Jurkat, Clone E6-1 (cell line): ENCODE results near the gene OVOL3.
"Not testable (repeated sequence)": the region's sequence is repeated elsewhere in the genome, so short reads cannot be mapped to it uniquely, and the experiment has no call there.

ENCODE experiments used
- DNase-seq: peaks from one replicate; pipeline ENCODE4 v3.0.0-alpha.2; 2011; ENCODE audit warnings: low read depth, low spot score
- H3K4me3 ChIP-seq: 2 replicates; pipeline ENCODE4 v1.5.1; 2011; ENCODE audit warnings: mild to moderate bottlenecking, low read length, control low read depth, moderate library complexity

The OVOL3 gene

DNA sequence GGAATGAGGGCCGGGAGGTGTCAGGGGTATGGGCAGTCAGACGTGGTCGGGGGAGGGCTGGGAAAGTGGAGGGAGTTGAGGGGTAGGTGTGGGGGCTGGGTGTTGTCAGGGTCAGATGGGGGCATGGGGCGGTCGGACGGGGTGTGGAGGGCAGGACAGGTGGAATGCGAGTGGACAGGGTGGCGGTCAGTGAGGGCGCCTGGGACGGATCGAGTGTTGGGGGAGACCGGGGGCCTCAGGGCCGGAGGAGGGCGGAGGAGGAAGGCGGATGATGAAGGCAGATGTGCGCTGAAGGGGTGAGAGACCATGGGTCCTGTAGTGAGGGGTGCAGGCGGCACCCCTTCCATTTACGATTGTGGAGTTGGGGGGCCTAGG lies 10.0 kb downstream of the OVOL3 start:
- no peak for DNase-seq
- H3K4me3 ChIP-seq: no peak overlapping the region

DNA sequence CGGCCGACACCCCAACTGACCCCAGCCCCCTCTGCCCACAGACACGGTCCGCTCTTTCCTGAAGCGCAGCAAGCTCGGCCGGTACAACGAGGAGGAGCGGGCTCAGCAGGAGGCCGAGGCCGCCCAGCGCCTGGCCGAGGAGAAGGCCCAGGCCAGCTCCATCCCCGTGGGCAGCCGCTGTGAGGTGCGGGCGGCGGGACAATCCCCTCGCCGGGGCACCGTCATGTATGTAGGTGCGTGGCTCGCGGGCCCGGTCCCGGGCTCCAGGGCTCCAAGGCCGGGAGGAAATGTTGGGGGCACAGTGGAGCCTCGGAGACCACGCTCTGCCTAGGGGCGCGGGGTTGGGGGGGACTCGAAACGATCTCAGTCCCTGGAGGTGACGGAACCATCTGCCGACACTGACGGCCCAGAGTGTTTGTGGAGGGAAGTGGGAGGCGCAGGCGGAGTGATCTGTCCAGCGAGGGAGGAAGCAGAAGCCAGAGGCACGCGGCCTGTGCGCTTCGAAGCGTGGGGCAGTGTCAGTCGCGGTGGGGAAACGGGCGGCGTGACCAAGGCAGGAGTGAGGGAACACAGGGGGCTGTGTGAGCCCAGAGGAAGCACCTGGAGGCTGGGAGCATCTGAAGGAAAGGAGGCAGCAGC lies 10.7 kb downstream of the OVOL3 start:
- no peak overlapping the region for H3K4me3 ChIP-seq
- DNase-seq: no peak

DNA sequence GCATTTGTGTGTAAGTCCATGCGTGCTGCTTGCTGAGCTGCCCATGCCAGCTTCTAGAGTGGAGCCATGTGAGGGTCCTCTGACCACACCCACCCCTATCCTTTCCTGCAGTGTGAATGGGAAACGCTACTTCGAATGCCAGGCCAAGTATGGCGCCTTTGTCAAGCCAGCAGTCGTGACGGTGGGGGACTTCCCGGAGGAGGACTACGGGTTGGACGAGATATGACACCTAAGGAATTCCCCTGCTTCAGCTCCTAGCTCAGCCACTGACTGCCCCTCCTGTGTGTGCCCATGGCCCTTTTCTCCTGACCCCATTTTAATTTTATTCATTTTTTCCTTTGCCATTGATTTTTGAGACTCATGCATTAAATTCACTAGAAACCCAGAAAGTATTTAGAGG lies 14.6 kb downstream of the OVOL3 start:
- no peak overlapping the region for H3K4me3 ChIP-seq
- DNase-seq: no peak

DNA sequence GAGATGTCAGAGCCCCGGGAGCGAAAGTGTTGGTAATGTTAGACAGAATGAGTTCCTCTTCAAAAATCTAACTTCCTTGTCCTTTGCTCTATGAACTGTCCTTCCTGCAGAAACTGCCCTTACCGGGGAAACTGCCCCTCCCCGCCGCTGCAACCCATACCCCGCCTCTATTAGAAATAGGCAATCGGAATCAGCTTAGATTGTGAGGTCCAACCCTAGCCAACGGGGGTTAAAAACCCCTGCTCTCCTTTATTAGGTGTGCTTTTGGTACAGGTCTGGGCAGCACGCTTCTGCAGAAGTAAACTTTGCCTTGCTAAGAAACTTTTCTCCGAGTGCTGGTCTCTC lies 17.4 kb downstream of the OVOL3 start:
- H3K4me3 ChIP-seq: peak overlapping the region; percentile 73
- DNase-seq: no peak

DNA sequence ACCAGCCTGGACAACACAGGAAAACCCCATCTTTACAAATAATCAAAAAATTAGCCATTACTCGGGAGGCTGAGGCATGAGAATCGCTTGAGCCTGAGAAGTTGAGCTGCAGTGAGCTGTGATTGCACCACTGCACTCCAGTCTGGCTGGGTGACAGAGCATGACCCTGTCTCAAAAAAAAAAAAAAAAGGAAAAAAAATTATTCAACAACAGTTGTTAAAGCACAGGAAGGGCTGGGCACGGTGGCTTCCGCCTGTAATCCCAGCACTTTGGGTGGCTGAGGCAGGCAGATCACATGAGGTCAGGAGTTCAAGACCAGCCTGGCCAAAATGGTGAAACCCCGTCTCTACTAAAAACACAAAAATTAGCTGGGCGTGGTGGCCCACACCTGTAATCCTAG lies 20.3 kb downstream of the OVOL3 start:
- not testable (repeated sequence) for H3K4me3 ChIP-seq, DNase-seq

DNA sequence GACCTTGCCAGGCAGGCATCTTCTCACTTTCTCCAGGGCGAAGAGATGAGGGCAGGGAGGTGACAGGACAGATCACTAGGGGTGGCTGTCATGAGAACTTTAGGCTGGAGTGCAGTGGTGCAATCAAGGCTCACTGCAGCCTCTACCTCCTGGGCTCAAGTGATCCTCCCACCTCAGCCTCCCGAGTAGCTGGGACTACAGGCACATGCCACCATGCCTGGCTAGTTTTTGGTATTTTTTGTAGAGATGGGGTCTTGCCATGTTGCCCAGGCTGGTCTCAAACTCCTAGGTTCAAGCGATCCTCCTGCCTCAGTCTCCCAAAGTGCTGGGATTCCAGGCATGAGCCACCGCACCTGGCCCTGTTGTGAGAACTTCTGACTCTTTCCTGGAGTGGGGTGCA lies 23.9 kb downstream of the OVOL3 start:
- not testable (repeated sequence) for H3K4me3 ChIP-seq, DNase-seq

DNA sequence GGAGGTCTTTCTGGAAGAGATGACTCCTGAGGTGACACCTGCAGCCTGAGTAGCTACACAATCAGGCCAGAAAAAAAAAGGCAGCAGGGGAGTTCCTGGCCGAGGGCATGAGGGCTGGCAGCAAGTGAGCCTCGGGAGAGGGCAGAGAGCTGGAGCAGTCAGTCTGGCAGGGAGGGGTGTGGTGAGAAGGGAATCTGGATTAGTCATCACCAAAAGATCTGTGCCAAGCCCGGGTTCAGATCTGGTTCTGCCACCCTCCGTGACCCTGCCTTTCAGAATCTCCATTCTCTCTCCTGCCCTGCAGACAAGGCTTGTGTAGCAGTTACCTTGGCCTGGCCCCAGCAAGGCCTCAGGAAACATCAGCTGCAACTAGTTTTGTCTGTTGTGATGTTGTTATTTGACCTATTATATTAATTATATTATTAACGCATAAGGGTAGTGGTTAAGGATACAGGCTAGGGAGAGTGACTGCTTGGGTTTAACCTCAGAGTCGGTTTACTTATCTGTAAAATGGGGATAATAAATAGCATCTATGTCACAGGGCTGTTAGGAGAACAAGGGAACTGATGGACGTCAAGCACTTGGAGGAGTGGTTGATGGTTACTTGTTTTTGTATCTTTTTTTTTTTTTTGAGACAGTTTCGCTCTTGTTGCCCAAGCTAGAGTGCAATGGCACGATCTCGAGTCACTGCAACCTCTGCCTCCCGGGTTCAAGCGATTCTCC lies 26.2 kb downstream of the OVOL3 start:
- no peak for DNase-seq
- no peak overlapping the region for H3K4me3 ChIP-seq

DNA sequence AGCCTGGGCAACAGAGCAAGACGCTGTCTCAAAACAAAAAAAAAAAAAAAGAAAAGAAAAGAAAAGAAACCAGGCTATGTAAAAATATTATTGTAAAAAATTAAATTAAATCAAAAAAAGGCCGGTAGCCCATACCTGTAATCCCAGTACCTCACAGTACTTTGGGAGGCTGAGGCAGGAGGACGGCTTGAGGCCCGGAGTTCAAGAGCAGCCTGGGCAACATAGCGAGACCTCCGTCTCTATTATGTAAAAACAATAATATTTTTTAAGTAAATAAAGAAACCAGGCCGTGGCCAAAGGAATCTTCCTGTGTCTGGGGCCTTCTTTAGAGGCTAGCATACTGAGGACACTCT lies 28.2 kb downstream of the OVOL3 start:
- peak overlapping the region; percentile 97 for H3K4me3 ChIP-seq
- DNase-seq: no peak

DNA sequence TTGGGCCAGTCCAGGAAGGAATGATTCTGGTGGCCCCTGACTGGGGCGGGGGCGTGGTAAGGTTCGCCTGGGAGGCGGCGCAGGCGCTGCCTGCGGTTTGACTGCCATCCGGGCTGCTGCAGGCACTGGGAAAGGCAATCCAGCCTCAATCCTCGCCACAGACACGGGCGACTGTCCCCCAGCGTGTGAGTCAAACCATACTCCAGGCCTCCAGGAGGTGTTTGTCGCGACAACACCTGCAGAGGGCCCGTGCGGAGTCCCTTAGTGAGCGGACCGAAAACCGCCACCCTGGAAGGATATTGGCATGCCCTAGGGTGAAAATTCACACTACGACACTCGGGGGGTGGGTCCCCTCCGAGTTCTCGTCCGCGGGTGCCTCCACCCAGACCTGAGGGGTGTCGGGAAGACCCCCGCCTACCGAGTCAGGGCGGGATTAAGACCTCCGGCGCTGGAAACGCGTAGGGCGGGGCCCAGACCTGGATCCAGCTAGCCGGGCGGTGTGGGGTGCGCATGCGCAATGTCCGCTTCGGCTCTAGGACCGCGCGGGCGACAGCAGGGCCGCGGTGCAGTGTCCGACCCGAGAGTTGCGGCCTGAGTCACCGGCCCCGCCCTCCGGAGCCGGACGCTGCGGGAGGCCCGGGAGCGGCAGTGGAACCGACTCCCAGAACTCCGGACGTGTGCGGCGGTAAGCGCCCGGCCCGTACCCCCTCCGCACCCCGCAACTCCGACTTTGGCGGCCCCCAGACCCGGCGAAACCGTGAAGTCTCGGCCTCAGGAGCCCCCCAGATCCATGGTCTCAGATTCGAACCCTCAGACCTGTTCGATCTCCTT lies 28.7 kb downstream of the OVOL3 start, which contains the start of gene CAPNS1:
Gene CAPNS1, plus strand, starts transcription at position 594 of the 831 bp plus-strand sequence. CDS start 946 bp downstream, outside the sequence.
- peak within 1 kb of the TSS; percentile 97 for H3K4me3 ChIP-seq
- peak; percentile 89 for DNase-seq

DNA sequence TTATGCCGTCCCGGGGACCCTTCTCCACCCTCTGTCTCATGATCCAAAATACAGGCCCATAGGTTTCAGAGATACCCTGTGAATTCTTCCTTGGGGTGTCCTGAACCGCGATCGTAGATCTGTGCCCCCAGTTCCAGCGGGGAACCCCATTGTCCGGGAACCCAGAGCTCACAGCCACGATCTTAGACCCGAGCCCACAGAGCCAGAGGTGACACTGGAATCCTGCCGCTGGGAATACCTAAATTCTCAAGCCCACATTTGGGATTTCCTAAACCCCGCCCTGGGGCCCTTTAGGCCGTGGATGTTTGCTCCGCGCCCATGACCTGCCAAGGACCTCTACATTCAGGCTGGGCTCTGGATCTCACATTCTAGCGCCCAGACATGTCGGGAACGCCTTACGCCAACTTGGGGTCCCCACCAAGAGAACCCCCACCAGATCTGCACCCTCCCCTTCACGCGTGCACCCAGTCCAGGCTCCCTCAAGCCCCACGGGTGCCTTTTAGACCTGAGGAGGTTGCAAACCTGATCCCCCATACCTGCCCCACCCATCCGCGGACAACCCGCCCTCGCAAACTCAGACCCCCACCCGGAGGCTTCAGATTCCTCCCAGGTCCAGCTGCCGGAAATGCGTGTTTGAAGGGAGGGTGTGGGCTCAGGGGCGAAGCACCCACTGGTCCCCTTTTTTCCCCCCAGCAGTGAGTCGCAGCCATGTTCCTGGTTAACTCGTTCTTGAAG lies 29.5 kb downstream of the OVOL3 start:
- H3K4me3 ChIP-seq: peak overlapping the region; percentile 97
- peak; percentile 57 for DNase-seq

DNA sequence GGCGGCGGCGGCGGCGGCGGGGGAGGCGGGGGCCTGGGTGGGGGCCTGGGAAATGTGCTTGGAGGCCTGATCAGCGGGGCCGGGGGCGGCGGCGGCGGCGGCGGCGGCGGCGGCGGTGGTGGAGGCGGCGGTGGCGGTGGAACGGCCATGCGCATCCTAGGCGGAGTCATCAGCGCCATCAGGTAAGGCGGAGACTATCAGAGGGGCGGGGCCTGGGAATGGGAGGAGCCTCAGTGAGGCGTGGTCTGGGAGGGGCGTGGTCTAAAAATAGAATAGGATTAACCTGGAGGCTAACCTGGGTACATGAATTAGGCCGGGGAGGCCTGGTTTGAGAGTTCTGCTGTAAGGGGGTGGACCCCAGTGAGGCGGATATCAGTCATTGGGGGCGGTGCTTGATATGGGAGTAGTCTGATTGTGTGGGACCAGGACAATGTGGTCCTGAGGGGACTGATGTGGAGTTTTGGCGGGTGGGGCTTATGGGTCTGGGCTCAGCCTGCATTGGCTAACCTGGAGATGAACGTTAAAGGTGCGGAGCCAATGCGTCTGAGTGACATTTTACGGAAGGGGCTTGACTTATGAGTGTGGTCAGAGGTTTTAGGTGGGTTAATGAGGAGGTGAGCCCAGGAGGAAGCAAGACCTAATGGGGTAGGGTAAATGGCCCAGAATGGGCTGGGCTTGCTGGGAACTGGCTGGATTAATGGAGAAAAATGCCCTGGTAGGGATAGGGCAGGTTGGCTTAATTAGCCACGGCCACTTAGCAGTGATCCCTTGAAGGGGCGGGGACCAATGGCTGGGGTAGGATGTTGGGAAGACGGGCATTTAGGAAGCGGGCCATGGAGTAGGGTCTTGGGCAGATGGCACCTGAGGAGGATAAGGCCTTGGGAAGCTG lies 30.3 kb downstream of the OVOL3 start:
- DNase-seq: peak; percentile 84
- H3K4me3 ChIP-seq: peak overlapping the region; percentile 97

DNA sequence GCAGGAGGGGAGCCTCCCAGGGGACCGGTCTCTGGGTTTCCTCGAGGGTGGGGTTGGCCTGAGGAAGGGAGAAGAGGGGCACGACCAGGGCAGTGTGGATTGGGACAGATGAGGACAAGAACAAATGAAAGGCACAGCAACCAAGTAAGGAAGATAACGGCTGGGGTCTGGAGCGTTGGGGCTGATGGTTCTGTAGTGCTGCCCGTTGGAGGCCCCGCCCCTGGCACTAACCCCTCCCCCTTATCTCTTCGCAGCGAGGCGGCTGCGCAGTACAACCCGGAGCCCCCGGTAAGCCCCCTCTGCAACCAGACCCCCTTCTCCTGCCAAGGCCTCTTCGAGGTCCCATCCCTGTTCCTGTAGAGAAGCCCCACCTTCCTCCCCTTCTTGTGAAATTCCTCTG lies 31.1 kb downstream of the OVOL3 start:
- H3K4me3 ChIP-seq: no peak overlapping the region
- DNase-seq: no peak

DNA sequence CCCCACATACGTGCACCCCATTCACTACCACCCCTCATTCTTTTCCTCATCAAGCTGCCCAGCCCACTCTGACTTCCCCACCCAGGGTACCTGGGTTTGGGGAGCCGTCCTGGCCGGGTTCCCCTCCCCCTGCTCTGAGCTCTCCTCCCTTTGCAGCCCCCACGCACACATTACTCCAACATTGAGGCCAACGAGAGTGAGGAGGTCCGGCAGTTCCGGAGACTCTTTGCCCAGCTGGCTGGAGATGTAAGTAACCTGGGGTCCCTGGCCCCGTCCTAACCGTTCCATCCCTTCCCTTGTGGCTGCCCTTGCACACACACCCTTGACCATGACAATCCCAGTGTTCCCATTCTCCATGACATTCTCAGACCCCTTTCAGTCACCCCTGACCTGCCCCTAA lies 31.6 kb downstream of the OVOL3 start:
- DNase-seq: no peak
- H3K4me3 ChIP-seq: no peak overlapping the region

DNA sequence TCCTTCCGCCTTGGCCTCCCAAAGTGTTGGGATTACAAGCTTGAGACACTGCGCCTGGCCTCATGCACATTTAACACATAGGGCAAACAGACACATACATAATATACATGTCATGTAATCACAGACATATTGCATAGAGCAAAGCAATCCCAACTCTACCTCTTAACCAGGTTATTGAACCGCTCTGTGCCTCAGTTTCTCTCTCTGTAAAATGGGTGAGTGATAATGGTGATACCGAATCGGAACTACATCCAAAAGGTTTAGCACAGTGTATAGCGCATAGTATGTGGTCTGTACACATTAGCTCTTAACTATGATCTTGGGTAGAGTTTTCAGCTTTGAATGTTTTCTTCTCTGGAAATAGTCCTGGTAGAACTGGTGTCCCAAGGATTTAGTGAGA lies 33.7 kb downstream of the OVOL3 start:
- no peak for DNase-seq
- no peak overlapping the region for H3K4me3 ChIP-seq

DNA sequence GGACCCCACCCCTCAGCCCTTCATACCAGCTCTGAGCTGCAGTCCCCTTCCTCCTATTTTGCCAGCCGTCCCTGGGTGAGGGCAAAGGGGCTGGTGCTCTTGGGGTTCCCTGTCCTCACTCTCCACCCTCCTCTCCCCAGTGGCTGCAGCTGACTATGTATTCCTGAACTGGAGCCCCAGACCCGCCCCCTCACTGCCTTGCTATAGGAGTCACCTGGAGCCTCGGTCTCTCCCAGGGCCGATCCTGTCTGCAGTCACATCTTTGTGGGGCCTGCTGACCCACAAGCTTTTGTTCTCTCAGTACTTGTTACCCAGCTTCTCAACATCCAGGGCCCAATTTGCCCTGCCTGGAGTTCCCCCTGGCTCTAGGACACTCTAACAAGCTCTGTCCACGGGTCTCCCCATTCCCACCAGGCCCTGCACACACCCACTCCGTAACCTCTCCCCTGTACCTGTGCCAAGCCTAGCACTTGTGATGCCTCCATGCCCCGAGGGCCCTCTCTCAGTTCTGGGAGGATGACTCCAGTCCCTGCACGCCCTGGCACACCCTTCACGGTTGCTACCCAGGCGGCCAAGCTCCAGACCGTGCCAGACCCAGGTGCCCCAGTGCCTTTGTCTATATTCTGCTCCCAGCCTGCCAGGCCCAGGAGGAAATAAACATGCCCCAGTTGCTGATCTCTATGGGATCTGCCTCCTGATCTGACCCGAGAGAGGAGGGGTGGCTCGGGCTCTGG lies 38.9 kb downstream of the OVOL3 start:
- DNase-seq: no peak
- no peak overlapping the region for H3K4me3 ChIP-seq

DNA sequence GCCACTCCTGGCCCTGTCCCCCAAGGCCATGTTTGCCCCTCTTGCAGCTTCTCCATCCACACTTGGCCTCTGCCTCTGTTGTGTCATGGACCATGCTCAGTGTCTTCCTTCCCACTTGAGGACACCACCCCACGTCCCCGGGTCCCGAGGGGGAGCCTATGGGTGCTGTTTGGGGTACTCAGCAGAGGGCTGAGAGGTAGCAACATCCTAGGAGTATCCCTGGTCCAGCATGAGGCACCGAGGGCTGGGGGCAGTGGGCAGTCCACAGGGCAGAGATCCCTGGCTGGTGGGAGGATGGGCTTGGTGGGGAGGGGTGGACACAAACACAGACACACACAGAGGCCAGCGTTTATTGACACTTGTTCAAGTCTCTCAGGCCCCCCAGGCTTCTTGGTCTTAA lies 39.6 kb downstream of the OVOL3 start:
- no peak overlapping the region for H3K4me3 ChIP-seq
- no peak for DNase-seq

DNA sequence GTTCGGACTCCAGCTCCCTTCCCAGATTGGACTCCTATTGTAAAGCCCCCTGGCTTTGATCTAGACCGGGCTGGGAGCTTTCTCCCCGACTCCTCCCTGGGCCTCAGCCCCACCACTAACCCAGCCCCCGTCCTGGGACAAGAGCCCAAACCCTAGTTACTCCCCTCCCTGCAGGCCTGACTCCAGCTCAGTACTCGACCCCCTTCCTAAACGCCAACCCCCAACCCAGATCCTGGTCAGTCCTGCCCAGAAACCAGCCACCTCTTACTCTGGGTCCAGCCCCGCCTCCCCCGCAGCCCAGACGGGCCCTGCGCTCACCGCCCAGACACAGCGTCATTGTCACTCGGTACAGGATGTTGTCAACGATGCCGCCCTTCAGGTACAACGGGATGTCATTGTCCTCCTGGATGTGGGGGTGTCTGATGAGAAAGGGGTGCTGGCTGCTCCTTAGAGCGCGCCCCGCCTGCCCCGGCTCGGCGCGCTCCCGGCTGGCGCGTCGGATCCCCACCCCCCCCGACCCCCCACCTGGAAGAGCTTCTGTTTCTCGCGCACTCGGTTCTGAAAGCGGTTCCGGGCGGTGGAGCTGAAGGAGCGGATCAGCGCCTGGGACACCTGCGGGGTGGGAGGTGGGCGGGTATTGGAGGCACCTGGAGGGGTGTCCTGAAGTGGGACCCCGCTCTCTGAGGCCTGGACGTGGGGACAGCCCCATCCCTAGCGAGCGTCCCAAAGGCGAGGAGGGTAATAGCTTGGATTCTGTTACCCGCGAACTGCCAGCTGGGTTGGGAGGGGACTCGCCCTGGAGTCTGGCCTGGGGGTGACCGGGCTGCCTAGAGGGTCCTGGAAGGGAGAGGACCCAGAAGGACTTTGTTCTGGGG lies 40.4 kb downstream of the OVOL3 start:
- no peak overlapping the region for H3K4me3 ChIP-seq
- no peak for DNase-seq
